Thyroid gland (tissue), 4 donors: ENCODE data around the gene MEST. TPM values are rescaled to one million over a fixed set of nuclear protein-coding genes. Genes with fewer than 3 reads are reported as not detected.
A peak's percentile ranks its signal among the peaks of the same experiment; 100 is the strongest.

ENCODE experiments used
- DNase-seq, 2 donors: peaks; one replicate each; pipeline ENCODE4 v3.0.0-alpha.2; 2019
- H3K27ac ChIP-seq, 3 donors: fragments of 200-600 bp; sonication (generic); 1 replicate in 2 of 3; 2 replicates in 1 of 3; pipeline ENCODE4 v1.5.1; 2016 to 2019; ENCODE audit warnings: mild to moderate bottlenecking in 1 of 3, moderate library complexity in 1 of 3
- H3K27me3 ChIP-seq: fragments of 200-600 bp; sonication (generic); one replicate; pipeline ENCODE4 v1.5.1; 2019
- H3K36me3 ChIP-seq, 2 donors: fragments of 200-600 bp; sonication (generic); one replicate each; pipeline ENCODE4 v1.5.1; 2016 to 2019
- H3K4me1 ChIP-seq, 2 donors: fragments of 200-600 bp; sonication (generic); one replicate each; pipeline ENCODE4 v1.5.1; 2017 to 2019
- H3K4me3 ChIP-seq, 3 donors: fragments of 200-600 bp; sonication (generic); replicated peaks in 1 of 3; 1 replicate in 2 of 3; 2 replicates in 1 of 3; pipeline ENCODE4 v1.5.1; 2016; ENCODE audit warnings: mild to moderate bottlenecking in 1 of 3
- H3K9me3 ChIP-seq: fragments of 200-600 bp; sonication (generic); one replicate; pipeline ENCODE4 v1.5.1; 2017
- CTCF ChIP-seq, 6 experiments: fragments of 200-600 bp in 3 of 6; fragments of 450-650 bp in 3 of 6; sonication (generic) in 3 of 6; IDR thresholded peaks; one replicate each; pipeline ENCODE4 v1.5.1; 2016 to 2019; ENCODE audit warnings: antibody characterized with exemption in 6 of 6, mild to moderate bottlenecking in 2 of 6, inconsistent platforms in 1 of 6, moderate library complexity in 1 of 6
- POLR2A ChIP-seq, 2 donors: fragments of 450-650 bp; IDR thresholded peaks; one replicate each; pipeline ENCODE4 v1.6.1; 2017; ENCODE audit warnings: antibody characterized with exemption in 2 of 2, mild to moderate bottlenecking in 2 of 2, moderate library complexity in 1 of 2
- WGBS, 2 donors: methylation state at CpG; one replicate each; pipeline ENCODE4 v1.1.5; 2017; 5-methylcytosine and 5-hydroxymethylcytosine counted together
- intact Hi-C: fragments of 100-400 bp; cut with DNase I; formaldehyde crosslinking; loops from one replicate; pipeline ENCODE4 v1.15.1; 2023
- total RNA-seq, 4 donors: library from RNA; depleted of rRNA; stranded (reverse); fragments of >200 nt; gene quantifications; one replicate each; pipeline ENCODE4 v1.2.3, GENCODE V29; 2016

MEST gene, protein sequence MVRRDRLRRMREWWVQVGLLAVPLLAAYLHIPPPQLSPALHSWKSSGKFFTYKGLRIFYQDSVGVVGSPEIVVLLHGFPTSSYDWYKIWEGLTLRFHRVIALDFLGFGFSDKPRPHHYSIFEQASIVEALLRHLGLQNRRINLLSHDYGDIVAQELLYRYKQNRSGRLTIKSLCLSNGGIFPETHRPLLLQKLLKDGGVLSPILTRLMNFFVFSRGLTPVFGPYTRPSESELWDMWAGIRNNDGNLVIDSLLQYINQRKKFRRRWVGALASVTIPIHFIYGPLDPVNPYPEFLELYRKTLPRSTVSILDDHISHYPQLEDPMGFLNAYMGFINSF
- total RNA-seq, result 10 to 100 TPM; 20.7 to 29.8 (median 25.5) TPM

GRCh38 chr7:130491841-130492522 is at the start of gene MEST:
Gene MEST (plus strand): TSS chr7:130492085. CDS start chr7:130492314, 229 bp downstream.
- DNase-seq, result peak; percentile 17 to 23

DNA sequence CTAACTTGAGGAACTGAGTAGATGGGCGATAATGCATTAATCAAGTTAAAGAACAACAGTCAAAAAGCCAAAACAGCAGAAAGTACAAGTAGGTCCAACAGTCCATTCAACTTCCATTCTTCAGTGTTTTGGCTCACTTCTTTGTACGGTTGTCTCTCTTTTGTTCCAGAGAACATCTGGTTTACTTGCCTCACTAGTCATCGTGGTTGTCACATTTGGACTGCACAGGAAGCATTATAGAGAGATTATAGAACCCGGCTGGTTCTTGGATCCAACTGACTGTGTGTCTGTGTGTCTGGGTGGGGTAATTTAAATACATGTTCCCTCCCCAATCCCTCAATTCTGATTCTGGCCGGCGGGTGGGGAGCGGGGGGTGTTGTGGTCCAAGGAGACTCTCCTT is 49.3 kb upstream of the MEST start:
- Histone ChIP-seq H3K4me1 (peaks cover 6 to 17% of the 10 kb centered on the region in 2 donors), H3K9me3 (no peaks in the 10 kb centered on the region), H3K4me3 (no peak overlapping the region), H3K27ac (no peak overlapping the region), H3K36me3 (no peaks in the 10 kb centered on the region), H3K27me3 (no peaks in the 10 kb centered on the region)
- TF ChIP-seq CTCF (IDR thresholded peaks at IDR 0.05), result no peak
- TF ChIP-seq POLR2A (IDR thresholded peaks at IDR 0.05), result no peak
- WGBS, 2 donors, result 91 to 97% methylated on average over 7 of the region's 7 CpGs
- DNase-seq, result no peak
- intact Hi-C loops, result no loop called here

More at GRCh38 chr7:130491841-130492522, at the start of gene MEST:
- Histone ChIP-seq H3K9me3 (no peaks in the 10 kb centered on the region), H3K27ac (no peak within 1 kb of the TSS), H3K4me3 (peak within 1 kb of the TSS in 1 of 3 donors; percentile 23), H3K27me3 (no peaks in the 10 kb centered on the region), H3K4me1 (no peaks in the 10 kb centered on the region), H3K36me3 (no peaks in the 10 kb centered on the region)
- no peak for TF ChIP-seq POLR2A (IDR thresholded peaks at IDR 0.05)
- TF ChIP-seq CTCF (IDR thresholded peaks at IDR 0.05), result no peak
- WGBS, 2 donors, result 68 to 81% methylated on average over 7 to 52 of the region's 71 CpGs
- intact Hi-C loops, result loop anchor here (10.0 kb wide), 1 partner anchor 427 kb away; no protein-coding TSS in a partner anchor

DNA sequence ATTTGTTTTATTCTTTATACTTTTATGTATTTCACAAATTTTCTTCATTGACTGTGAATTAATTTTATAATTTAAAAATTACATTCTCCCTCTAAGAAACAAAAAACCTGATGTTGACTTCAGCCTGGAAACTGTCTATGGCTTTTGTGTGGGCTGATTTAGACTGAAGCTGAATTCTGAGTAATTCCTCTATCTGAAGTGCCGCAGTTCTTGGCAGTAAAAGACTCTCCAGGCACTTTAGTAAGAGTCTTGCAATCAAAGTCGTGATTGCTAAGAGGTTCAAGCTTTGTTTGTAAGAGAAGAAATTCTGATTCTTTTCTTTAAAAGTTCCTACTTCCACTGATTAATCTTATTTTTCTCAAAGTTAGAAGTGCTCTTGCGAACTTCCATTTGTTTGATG is 47.7 kb upstream of the MEST start:
- no peaks in the 10 kb centered on the region for H3K36me3 ChIP-seq
- intact Hi-C loops, result no loop called here
- TF ChIP-seq CTCF (IDR thresholded peaks at IDR 0.05), result no peak
- TF ChIP-seq POLR2A (IDR thresholded peaks at IDR 0.05), result no peak

GRCh38 chr7:130444751-130445407 is 47.0 kb upstream of the MEST start:
- Histone ChIP-seq H3K36me3 (no peaks in the 10 kb centered on the region), H3K9me3 (no peaks in the 10 kb centered on the region), H3K4me1 (peaks cover 6 to 17% of the 10 kb centered on the region in 2 donors), H3K27me3 (no peaks in the 10 kb centered on the region), H3K4me3 (no peak overlapping the region), H3K27ac (peak overlapping the region; percentile 33 to 79 (median 44))
- 62 to 63% methylated on average over 5 of the region's 5 CpGs for WGBS, 2 donors
- no peak for DNase-seq
- TF ChIP-seq POLR2A (IDR thresholded peaks at IDR 0.05) (no peak), CTCF (IDR thresholded peaks at IDR 0.05) (no peak)
- intact Hi-C loops, result no loop called here

More for the DNA sequence above, 47.7 kb upstream of the MEST start:
- Histone ChIP-seq H3K9me3 (no peaks in the 10 kb centered on the region), H3K27me3 (no peaks in the 10 kb centered on the region), H3K4me3 (no peak overlapping the region), H3K27ac (peak overlapping the region; percentile 33 to 79 (median 44)), H3K4me1 (peaks cover 6 to 17% of the 10 kb centered on the region in 2 donors)
- DNase-seq, result peak; percentile 44
- WGBS, 2 donors, result 18 to 27% methylated on average over 3 of the region's 3 CpGs
